GM18951 (cell line): ENCODE data around the gene TTLL10.

ENCODE experiments used
- POLR2A ChIP-seq: IDR thresholded peaks from 4 replicates; pipeline ENCODE4 v1.6.1; 2011; ENCODE audit warnings: mild to moderate bottlenecking; ENCODE audit not compliant: insufficient read length, insufficient read depth; ENCODE audit errors: extremely low read depth
- in situ Hi-C: fragments of 300-500 bp; cut with MboI; formaldehyde crosslinking; loops from one replicate; pipeline ENCODE4 v1.12.0; 2022; ENCODE audit warnings: low sequenced_read_pairs, mixed read lengths, inconsistent platforms; ENCODE audit not compliant: unreplicated experiment

The TTLL10 gene, protein sequence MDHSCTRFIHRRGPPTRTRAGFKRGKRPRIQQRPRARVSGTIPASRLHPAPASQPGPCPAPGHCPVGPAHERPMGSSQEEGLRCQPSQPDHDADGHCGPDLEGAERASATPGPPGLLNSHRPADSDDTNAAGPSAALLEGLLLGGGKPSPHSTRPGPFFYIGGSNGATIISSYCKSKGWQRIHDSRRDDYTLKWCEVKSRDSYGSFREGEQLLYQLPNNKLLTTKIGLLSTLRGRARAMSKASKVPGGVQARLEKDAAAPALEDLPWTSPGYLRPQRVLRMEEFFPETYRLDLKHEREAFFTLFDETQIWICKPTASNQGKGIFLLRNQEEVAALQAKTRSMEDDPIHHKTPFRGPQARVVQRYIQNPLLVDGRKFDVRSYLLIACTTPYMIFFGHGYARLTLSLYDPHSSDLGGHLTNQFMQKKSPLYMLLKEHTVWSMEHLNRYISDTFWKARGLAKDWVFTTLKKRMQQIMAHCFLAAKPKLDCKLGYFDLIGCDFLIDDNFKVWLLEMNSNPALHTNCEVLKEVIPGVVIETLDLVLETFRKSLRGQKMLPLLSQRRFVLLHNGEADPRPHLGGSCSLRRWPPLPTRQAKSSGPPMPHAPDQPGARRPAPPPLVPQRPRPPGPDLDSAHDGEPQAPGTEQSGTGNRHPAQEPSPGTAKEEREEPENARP

DNA sequence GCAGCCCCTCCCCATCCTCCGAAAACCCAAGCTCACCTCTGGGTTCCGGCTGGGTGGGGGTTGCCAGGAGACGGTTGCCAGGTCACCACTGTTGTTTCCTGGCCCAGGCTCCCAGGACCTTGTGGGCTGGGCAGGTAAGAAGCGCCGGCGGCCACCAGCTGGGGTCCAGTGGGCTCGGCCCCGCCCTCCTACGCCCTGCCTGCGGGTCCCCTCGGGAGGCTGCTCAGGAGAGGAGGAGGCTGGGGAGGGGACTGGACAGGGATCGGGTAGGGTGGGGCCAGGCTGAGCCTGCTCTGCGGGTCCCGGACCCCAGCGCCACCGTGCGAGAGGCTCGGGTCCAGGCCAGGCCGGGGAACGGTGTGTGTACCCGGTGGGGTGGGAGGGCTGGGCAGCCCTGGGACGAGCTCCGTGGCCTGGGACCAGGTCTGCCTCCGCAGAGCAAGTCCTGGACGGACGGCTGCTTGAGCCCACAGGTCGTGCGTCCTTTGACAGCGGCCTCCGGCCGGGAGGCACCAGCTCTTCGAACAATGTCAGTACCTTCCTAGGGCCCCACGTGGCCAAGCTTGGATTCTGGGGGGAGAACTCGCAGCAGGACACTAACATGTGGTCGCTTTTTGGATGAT, at the start of gene TTLL10:
TTLL10 (plus strand) TSS at position 88 of the 623 bp plus-strand sequence. CDS start 5,336 bp downstream, outside the sequence.
- in situ Hi-C loops, result no loop called here
- TF ChIP-seq POLR2A, result no peak

DNA sequence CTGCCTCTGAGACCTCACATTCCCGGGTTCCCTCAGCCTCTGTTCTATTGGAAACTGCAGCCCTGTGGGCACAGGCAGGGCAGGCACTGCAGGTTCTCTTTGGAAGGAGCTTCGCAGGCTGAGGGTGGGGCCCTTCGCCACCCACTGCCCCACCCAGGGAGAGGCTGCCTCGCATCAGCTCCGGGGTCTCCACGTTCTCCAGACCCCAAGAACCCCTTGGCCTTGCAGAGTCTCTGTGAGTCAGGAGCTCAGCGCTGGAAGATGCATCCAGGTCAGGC, 49.2 kb upstream of the TTLL10 start:
- TF ChIP-seq POLR2A, result no peak
- in situ Hi-C loops, result no loop called here

DNA sequence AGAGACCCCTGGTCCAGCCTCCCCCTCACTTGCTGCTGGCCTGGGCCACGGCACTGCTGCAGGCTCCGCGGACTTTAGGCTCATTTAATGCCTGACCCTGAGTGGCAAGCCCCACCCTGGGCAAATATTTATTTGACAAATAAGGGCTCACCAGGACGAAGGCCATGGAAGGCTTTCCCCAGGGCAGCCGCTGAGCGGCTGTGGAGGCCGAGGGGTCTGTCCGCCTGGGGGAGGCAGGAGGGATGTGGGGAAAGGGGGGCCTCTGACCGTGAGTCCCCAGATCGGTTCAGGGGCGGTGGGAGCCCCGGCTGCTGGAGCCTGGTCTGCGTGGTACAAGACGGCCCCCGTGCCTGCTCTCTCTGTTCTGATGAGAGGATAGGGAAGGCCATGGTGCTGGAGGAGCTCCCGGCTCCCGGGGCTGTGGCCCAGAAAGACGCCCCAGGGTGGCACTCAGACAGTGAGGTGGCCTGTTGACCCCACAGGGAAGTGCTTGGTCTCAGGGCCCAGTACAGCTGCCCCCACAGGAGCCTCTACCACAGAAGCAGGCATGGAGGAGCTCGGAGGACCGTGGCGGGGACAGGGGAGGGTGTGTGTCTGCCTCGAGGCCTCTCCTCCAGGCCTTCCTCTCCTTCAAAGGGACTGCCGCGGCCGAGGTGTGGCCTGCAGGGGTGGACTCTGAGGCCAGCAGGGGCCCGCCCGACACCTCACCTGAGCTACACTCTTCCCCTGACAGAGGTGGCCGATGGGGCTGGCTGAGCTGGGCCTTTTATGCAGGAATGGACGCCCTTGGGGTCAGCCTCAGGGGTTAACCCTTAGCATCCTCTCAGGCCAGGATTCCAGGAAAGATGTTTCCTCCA, 48.7 kb upstream of the TTLL10 start:
- in situ Hi-C loops, result no loop called here
- no peak for TF ChIP-seq POLR2A

DNA sequence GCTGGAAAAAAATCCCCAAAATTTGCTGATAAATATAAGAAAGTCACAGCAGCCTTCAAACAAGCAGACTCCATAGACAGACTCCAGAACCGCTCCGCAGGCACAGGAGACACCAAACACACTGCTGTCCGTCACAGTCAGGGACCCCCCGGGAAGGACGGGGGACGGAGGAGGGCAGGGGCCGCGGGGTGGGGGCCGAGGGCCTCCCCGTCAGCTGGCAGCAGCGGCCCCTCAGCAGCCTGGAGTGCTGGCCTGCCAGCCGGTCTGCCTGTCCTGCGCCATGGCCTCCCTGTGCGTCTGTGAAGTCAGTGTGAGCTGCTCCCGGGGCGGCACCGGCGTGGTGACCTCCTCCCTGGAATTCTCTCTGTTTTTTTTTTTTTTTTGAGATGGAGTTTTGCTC, 47.7 kb upstream of the TTLL10 start:
- in situ Hi-C loops, result no loop called here
- no peak for TF ChIP-seq POLR2A

DNA sequence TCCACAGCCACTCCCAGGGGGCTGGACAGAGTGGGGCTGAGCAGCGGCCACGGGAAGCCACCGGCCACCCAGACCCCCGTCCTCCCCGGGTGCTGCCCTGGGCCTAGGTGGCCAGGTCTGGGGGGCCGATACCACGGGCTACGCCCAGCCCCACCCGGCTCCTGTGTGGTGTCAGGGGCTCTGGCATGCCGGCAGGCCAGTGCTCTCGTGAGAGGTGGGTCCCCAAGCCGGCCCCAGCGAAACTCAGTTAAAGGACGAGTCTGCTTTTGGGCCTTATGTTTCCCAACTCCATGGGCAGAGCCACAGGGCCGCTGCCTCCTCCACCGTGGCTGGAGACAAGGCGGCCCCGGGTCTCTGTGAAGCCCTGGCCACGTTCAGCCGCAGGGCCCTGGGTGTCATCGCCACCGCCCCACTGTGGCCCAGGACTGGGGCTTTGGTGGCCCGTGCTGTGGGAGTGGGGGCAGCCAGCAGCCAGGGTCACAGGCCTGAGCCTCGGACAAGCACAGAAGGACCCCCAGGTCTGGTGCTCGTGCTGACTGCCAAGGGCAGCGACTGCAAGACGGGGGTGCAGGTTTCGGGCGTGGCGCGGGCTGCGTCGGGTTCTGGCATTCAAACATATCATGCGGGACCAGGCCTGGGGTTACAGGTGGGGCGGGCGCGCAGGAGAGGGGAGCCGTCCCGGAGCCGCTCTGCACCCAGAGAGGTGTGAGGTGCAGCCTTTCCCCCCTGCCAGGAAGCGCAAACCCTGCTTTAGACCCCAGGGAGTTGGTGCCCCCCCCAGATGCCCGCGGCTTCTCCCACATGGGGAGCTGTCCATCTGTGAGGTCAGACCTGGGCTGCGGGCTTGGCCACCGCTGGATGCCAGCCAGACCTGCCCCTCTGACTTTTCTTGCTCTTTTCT, 45.9 kb upstream of the TTLL10 start:
- no peak for TF ChIP-seq POLR2A
- in situ Hi-C loops, result no loop called here

DNA sequence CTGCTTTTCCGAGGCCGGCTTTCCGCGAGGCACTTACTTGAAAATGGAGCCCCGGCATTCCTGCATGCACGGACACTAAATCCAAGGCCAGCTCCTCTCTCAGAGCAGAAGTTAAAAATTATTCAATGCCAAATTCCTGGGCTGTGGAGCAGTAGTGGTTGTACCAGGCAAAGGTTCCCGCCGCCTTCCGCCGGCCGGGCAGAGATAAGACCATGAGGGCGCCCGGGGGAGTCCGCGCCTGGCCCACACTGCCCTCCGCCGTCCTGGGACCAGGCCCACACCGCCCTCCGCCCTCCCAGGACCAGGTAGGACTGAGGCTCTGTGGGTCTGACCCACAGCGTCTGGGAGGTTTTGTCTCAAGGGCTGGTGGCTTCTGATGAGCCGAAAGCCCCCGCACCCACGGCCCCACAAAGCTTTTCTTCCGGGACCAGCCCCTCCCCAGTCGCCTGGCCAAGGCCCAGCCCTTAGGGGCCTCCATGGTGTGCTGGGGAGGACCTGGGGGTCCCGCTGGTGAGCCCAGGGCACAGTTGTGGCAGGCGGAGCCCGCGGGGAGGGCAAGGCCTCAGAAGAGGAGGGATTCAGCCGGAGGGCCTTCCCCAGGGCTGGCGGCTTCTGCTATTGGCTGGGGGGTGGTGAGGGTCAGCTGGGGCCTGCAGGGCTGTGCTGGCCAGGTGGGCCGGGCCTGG, 45.1 kb upstream of the TTLL10 start:
- no peak for TF ChIP-seq POLR2A
- in situ Hi-C loops, result no loop called here

DNA sequence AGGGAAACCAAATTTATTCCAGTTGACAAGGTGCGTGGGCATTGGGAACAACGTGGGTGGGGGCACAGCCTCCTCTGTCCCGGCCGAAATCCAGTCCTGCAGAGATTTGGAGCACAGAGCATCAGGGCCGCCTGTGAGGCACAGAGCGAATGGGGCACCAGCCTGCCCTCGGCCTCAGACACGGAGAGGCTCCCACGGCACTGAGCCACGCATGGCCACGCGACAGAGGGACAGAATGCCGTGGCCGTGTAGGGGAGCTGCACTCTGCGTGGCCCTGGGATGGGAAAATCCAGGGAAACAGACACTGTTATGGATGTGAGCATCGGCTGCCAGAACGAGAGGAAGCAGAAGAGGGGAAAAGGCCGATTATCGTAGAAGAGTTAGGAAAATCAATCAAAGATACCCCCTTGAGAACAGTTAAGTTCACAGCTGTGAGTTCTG, 44.3 kb upstream of the TTLL10 start:
- in situ Hi-C loops, result no loop called here
- TF ChIP-seq POLR2A, result no peak

DNA sequence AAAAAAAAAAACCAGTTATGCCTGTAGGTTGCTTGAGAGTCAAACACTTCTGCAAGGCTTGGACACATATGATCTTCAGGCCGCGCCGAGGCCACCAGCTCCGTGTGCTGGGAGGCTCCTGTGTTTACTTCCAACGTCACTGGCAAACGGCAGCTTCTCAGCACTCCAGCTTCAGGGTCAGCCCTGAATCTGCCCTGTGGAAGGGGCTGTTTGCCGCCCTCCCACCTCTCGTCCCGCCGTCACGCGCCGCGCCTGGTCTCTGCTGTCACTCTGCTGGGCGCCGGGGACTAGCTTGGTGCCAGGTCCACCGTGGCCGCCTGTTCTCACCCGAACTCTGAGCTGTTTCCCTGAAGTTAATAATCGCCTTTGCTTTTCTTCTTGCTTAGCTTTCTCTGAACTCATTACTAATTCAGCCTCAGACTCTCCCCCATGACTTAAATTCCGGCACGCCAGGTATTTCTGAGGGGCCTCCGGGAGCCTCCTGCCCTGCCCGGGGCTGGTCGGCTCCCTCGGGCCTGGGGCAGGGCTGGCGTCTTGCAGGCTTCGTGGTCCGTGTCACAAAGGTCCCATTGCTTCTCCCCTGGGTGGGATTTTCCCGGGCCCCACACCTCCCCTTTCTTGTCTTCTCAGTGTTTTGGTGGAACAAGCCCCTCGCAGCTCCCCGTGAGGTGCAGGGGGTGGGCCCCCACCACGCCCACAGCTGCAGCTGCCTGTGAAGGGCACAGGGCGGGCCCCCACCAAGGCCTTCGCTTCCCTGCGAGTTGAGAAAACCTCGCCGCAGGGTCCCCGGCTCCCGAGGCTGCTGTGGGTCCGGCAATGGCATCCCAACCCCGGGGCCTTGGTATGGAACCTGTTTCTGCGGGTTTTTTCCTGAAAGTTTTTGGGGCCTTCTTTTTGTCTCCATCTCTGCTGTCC, 43.2 kb upstream of the TTLL10 start:
- no peak for TF ChIP-seq POLR2A
- in situ Hi-C loops, result no loop called here

DNA sequence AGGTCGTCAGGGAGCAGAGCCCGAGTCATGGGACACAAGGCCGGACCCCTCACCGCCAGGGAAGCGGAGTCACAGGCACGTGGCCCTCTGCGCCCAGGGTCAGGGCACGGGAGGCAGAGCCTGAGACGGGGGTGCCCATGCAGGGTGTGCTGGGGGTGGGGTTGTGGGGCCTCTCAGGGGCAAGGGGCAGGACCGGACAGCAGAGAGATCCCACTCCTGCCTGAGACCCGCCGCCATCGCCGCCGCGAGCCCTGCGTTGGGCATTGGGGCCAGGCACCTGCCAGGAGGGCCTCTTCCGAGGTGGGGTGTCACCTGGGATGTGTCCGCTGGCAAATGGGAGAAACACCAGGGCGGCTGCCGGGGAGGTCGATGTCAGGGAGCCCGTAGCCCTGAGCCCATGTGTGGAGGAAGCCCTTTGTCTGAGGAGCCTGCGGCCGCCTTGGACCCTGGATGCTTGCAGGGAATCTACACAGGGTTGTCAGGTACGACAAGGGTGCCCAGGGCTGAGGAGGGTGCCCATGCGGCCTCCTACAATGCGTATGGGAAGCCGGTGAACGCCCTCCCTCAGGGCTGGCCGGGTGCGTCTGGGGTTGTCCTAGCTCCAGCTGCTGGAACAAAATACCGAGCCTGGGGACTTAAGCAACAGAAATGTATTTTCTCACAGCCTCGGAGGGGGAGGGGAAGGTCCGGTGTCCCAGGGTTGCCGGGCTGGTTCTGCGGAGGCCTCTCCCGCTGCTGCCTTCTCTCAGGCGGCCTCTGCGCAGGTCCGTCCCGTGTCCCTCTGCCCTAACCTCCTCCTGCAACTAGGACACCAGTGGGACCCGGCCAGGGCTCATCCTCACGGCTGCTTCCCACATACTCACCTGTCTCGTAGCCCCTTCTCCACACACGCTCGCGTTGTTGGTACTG, 41.4 kb upstream of the TTLL10 start:
- in situ Hi-C loops, result no loop called here

More for the DNA sequence above, 41.4 kb upstream of the TTLL10 start:
- no peak for TF ChIP-seq POLR2A
